Measurements from ENCODE around the gene PET117.

Gene PET117

DNA sequence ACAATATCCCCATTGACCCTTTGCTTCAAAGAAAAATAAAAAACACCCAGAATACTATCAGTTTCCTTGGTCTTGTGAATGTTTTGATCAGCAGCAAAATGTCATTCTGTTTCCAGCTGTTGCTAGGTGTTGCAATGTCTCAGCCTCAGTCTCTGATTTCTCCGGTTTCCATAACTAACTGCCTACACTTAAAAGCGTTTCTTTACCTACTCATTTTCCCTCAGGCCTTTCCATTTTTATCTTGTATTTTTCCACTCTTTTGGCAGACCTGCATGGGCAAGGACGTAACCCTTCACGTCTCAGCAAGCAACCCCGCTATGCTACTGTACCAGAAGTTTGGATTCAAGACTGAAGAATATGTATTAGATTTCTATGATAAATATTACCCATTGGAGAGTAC is 49.4 kb downstream of the PET117 start:
- Histone ChIP-seq H2AFZ (ENCODE audit: low read length, unreplicated experiment) (no peak overlapping the region), H3K27ac (ENCODE audit: low read depth, low read length) (no peak overlapping the region), H3K4me3 (ENCODE audit: low read depth, low read length) (no peak overlapping the region), H3K4me1 (ENCODE audit: control insufficient read depth, insufficient read depth, low read length, unreplicated experiment) (no peaks in the 10 kb centered on the region), H3K36me3 (ENCODE audit: insufficient read depth, low read length) (peaks cover 2% of the 10 kb centered on the region; the same call in 1 of the 2 replicates), H3K27me3 (ENCODE audit: insufficient read depth, low read length) (no peaks in the 10 kb centered on the region), H3K79me2 (ENCODE audit: control insufficient read depth, insufficient read depth, low read length, unreplicated experiment) (no peaks in the 10 kb centered on the region)

DNA sequence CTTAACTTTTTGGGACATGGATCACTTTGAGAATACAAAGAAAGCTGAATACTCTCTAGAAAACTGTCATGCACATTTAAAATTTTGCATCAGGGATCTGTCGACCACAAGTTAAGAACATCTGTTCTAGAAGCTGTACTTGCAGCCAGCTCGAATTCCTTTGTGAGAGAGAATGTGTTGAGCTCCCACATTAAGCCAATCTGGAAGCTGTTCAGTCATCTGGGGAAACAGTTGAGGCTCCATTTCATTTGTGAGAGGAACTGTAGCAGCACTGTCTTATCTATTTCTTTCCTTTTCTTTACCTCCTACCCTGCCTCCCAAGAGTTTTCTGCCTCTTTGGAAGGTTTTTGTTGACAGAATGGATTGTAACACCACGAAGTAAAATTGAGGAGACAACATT is 50.8 kb downstream of the PET117 start:
- Histone ChIP-seq H3K27me3 (ENCODE audit: insufficient read depth, low read length) (no peaks in the 10 kb centered on the region), H3K36me3 (ENCODE audit: insufficient read depth, low read length) (no peaks in the 10 kb centered on the region; the same call in 1 of the 2 replicates), H3K4me3 (ENCODE audit: low read depth, low read length) (no peak overlapping the region)

DNA sequence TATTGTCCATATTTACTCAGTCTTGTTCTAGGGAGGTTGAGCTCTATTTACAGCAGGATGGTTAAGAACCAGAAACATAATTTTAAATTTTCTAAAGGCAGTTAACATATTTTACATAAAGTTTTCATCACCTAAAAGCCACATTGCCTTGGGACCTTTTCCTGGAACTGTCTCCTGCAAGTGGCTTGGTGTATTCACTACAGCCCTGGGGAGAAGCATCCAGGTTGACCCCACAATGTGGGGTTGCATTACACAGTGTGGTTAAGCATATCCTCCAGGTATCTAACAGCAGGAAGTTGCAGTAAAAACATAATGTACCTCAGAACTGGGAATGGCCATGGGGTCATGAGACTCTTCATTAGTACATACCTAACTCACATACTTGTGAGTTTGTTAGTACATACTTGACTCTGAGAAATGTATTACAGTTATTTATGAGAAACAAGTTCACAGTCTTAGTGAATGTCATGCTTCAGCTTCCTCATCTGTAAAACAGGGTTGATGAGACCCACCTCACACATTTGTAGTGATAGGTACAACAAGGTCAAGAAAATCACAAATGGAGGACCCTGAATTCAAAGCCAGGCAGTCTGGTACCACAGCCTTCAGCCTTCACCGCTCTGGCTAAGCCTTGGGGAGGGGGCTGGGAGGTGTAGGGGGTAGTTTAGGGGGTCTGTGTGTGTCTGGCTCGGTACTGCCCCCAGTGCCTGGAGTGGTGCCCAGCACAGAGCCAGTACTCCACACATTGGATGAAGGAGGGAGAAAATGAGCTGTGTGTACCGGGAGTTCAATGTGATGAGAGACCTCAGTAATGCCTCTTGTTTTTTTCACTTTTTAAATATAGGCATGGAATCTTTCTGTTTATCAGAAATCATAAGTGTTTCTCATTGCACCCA is 52.9 kb downstream of the PET117 start:
- Histone ChIP-seq H3K27ac (ENCODE audit: low read depth, low read length) (no peak overlapping the region), H3K4me1 (ENCODE audit: control insufficient read depth, insufficient read depth, low read length, unreplicated experiment) (no peaks in the 10 kb centered on the region), H2AFZ (ENCODE audit: low read length, unreplicated experiment) (no peak overlapping the region), H3K36me3 (ENCODE audit: insufficient read depth, low read length) (no peaks in the 10 kb centered on the region; the same call in 1 of the 2 replicates), H3K79me2 (ENCODE audit: control insufficient read depth, insufficient read depth, low read length, unreplicated experiment) (no peaks in the 10 kb centered on the region), H3K27me3 (ENCODE audit: insufficient read depth, low read length) (no peaks in the 10 kb centered on the region), H3K4me3 (ENCODE audit: low read depth, low read length) (no peak overlapping the region)

More for the DNA sequence above, 50.8 kb downstream of the PET117 start:
- Histone ChIP-seq H3K4me1 (ENCODE audit: control insufficient read depth, insufficient read depth, low read length, unreplicated experiment) (no peaks in the 10 kb centered on the region), H2AFZ (ENCODE audit: low read length, unreplicated experiment) (no peak overlapping the region), H3K27ac (ENCODE audit: low read depth, low read length) (no peak overlapping the region), H3K79me2 (ENCODE audit: control insufficient read depth, insufficient read depth, low read length, unreplicated experiment) (no peaks in the 10 kb centered on the region)

DNA sequence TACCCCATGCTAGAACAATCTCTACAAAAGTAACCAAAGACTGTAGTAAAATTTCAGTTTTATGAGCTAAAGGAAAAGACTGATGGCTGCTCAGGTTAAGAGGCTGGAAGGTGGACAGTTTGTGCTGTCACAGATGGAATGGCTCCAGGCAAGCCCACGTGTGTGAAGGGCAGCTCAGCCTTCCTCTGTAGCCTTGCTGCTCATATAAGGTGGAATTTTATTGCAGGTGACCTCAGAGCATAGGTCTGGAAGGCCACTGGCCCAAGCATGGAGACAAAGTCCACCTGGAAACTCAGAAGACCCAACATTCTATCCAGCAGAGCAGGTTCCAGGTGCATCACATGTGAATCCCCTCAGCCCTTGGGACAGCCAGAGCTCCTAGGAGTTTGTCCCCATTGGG is 53.6 kb downstream of the PET117 start:
- Histone ChIP-seq H3K36me3 (ENCODE audit: insufficient read depth, low read length) (no peaks in the 10 kb centered on the region; the same call in 1 of the 2 replicates), H3K27ac (ENCODE audit: low read depth, low read length) (no peak overlapping the region)

More for the DNA sequence above, 53.6 kb downstream of the PET117 start:
- H3K27me3 ChIP-seq (ENCODE audit: insufficient read depth, low read length) = no peaks in the 10 kb centered on the region
- no peaks in the 10 kb centered on the region for H3K79me2 ChIP-seq (ENCODE audit: control insufficient read depth, insufficient read depth, low read length, unreplicated experiment)
- H3K4me1 ChIP-seq (ENCODE audit: control insufficient read depth, insufficient read depth, low read length, unreplicated experiment) = no peaks in the 10 kb centered on the region
- H3K4me3 ChIP-seq (ENCODE audit: low read depth, low read length) = no peak overlapping the region
- H2AFZ ChIP-seq (ENCODE audit: low read length, unreplicated experiment) = no peak overlapping the region
